HG03378 (cell line): ENCODE data around the gene TBCC.

Source experiments
- ATAC-seq: cut with Tn5 transposase; IDR thresholded peaks from one replicate; pipeline ENCODE4 v1.9.1; 2021; ENCODE audit warnings: mild to moderate bottlenecking, moderate library complexity; ENCODE audit not compliant: unreplicated experiment

TBCC gene, protein sequence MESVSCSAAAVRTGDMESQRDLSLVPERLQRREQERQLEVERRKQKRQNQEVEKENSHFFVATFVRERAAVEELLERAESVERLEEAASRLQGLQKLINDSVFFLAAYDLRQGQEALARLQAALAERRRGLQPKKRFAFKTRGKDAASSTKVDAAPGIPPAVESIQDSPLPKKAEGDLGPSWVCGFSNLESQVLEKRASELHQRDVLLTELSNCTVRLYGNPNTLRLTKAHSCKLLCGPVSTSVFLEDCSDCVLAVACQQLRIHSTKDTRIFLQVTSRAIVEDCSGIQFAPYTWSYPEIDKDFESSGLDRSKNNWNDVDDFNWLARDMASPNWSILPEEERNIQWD

DNA sequence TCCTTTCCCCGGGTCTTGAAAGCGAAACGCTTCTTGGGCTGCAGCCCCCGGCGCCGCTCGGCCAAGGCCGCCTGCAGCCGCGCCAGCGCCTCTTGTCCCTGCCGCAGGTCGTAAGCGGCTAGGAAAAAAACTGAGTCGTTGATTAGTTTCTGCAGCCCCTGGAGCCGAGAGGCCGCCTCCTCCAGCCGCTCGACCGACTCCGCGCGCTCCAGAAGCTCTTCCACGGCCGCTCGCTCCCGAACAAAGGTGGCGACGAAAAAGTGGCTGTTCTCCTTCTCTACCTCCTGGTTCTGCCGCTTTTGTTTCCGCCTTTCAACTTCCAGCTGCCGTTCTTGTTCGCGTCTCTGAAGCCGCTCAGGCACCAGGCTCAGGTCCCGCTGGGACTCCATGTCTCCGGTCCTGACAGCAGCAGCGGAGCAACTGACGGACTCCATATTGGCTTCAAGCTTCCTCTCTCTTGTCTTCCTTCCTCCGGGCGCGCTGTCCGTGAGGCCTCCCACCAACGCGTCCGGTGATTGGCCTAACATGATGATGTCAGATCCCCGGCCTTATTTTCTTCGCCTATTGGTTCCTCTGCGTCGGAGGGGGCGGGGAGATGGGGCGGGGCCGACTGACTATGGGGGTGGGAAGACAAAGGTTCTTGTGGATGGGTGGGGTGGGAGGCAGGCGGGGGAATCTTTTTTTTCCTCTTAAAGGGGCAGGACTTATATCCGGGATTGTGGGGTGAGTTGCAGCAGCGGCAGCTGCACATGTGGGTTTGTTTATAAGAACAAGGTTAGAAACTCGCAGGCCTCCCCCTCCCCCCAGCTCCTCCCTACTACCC is at the start of gene TBCC:
TSS of gene TBCC (minus strand) at position 464 of the 823 bp plus-strand sequence. CDS start at position 434, 30 bp downstream.
- ATAC-seq: peak; percentile 68

GRCh38 chr6:42795651-42796050 is 49.7 kb upstream of the TBCC start:
- no peak for ATAC-seq

DNA sequence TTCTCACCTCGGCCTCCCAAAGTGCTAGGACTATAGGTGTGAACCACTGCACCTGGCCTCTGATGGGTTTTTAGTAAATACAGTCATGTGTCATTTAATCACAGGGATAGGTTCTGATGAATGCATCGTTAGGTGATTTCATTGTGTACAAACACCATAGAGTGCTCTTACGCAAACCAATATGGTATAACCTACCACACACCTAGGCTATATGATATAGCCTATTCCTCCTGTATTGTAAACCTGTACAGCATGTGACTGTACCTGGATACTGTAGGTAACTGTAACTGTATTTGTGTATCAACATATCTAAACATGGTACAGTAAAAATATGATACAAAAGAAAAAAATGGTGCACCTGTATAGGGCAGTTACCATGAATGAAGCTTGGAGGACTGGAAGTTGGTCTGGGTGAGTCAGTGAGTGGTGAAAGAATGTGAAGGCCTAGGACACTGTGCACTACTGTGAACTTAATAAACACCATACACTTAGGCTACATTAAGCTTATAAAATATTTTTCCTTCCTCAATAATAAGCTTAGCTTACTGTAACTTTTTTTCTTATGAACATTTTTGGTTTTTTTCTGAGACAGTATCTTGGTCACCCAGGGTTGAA is 45.9 kb upstream of the TBCC start:
- no peak for ATAC-seq

DNA sequence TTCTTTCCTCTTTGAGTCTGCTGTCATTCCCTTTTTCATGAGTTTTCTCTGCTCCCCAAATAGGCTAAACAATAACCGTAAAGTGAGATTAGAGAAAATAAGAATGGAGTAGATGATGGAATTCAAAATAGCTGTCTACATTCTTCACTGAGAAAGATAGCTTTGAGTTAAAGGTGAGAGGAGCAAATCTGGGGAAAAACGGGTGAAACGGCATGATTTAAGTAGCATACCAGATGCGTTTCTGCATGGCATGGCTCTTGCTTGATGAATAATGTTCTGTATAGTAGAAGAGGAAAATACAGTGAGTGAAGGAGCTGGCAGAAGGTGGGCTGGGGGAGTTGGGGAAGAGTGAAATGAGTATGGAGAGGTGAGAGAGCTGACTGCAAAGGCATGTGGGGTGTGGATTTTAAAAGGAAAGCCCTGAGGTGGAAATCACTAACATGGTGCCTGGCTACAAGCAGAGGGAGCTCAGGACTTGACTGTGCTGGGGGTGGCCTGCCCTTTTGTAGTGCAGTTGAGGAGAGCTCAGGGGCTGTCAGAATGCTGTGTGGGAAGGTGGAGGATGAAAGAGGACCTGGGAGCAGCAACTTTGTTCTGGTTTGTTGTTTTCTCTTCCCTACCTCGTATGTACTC is 44.8 kb upstream of the TBCC start:
- ATAC-seq: no peak

DNA sequence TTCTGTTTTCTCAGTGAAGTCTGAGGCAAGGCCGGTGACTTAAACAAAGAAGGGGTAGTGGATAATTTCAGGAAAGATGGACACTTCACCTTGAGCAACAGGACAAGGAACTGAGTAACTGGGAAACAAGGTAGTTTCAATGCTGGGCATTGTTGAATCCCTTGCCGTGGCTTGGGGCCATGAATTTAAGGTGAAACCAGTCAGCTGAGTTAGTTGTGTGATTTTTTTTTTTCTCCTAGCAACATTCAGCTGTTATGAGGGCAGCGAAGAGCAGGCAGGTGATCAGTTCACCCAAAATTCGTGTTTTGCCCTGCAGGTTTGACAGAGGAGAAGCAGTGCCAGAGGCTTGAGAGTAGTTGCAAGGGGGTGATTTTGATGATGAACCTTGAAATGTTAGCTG is 42.8 kb upstream of the TBCC start:
- ATAC-seq: no peak

DNA sequence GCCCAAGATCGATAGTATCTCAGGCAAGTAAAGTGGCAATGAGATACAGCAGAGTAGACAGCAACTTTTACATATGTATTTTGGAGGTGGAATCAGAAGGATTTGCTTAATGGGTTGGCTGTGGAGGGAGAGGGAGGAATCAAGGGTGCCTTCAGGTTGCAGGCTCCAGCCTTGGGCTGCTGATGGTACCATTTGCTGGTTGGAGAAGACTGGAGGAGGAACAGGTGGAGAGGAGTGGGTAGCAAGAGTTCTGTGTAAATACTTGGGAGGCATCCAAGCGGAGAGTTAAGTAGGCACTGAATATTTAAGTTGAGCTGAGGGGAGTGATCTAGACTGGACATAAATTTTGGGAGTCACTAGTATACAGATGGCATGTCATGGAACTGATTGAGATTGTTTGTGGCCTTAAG is 41.2 kb upstream of the TBCC start:
- no peak for ATAC-seq

DNA sequence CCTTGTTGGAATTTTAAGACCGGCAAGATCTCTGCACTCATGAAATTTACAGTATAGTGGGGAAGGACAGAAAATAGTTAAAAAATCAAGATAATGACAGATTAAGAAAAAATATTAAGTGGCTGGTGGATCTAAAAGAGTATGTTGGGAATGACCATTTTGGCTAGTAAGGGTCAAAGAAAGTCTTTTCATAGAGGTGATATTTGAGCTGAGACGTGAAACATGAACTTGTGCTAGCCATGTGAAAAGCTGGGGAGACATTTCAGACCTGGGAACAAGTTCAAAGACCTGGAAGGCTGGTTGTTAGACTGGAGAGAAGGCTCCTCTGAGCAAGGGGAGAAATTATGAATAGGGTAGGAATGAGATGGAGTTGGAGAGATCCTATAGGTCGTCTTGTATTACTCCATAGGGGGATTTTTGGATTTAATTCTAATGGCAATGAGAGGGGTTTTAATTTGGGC is 40.7 kb upstream of the TBCC start:
- no peak for ATAC-seq

- ATAC-seq: no peak
Observed at GRCh38 chr6:42784717-42785498, 39.0 kb upstream of the TBCC start.

DNA sequence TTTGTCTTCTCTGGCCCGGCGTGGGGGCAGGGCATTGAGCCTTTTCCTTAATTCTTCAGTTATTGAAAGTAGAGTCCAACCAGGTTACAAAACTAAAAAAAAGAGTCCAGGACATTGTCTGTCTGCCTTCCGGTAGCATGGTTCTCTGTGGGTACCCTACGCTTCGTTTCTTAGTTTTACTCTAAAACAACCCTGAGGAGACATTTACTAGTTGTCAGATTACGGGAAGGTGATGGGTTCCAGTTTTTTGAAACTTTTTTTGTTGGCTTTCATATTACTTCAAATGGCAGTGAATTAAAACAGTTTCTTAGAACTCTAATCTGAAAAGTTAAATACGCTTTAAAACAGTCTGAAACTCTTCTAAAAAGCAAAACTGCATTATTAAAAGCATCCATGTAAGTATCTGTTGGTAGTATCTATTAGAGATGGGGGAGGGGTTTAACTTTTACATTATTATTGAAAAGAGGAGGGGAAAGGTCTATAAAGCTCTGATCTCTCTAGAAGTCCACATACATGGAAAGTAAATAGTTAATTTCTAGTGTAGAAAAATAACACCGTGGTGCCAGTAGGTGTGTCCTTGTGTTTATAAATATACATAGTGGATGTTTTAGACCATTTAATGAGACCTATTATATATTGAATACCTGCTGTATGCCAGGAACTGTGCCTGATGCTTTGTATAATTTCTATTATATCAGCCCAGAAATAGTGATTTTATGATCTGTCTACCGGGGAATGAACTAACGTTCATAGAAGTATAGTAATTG is 38.2 kb upstream of the TBCC start:
- no peak for ATAC-seq

GRCh38 chr6:42783177-42783875 is 37.4 kb upstream of the TBCC start:
- no peak for ATAC-seq

DNA sequence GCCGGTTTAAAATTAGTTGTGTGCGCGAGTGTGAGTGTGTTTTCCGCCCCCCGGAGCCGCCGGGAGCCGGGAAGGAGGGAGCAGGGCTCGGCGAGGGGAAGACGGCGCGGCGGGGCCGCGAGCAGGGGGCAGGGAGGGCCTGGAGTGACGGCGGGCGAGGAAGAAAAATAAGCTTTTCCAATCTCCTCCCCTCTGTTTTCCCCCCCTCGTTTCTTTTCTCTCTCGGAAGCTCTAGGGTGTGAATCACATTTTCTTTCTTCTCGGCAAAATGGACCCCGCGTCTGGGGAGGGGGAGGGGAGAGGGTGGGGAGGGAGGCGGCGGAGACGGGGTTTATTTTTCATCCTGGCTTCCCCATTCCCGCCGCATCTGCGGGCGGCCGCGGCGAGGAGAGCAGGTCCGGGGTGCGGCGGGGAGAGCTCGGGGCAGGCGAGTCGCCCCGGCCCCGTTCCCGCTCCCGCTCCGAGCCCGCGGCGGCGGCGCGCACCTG is 36.8 kb upstream of the TBCC start:
- ATAC-seq: no peak

- no peak for ATAC-seq
Observed at GRCh38 chr6:42781796-42782688, 36.1 kb upstream of the TBCC start, which contains the start of gene BICRAL. Gene BICRAL (plus strand): TSS chr6:42782052. CDS start chr6:42822023, 39,971 bp downstream.

GRCh38 chr6:42781546-42781795 is 35.6 kb upstream of the TBCC start:
- ATAC-seq: no peak

GRCh38 chr6:42779521-42779920 is 33.6 kb upstream of the TBCC start:
- no peak for ATAC-seq

DNA sequence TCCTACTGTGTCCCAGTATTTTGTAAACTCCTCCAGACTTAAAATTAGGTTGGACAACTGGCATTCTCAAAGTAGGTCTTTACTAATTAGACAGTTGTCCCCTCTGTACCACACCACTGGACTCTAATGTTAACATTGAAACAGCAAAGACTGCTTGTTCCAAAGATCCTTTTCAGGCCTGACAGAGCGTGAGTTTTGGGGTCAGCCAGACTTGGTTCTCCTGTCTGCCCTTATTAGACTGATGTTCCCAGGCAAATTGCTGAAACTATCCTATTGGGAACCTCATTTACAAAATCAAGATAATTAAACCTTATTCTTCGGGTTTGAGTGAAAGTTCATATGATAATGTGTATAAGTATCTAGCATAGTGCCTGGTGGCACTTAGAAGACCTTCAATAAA is 32.2 kb upstream of the TBCC start:
- ATAC-seq: no peak

DNA sequence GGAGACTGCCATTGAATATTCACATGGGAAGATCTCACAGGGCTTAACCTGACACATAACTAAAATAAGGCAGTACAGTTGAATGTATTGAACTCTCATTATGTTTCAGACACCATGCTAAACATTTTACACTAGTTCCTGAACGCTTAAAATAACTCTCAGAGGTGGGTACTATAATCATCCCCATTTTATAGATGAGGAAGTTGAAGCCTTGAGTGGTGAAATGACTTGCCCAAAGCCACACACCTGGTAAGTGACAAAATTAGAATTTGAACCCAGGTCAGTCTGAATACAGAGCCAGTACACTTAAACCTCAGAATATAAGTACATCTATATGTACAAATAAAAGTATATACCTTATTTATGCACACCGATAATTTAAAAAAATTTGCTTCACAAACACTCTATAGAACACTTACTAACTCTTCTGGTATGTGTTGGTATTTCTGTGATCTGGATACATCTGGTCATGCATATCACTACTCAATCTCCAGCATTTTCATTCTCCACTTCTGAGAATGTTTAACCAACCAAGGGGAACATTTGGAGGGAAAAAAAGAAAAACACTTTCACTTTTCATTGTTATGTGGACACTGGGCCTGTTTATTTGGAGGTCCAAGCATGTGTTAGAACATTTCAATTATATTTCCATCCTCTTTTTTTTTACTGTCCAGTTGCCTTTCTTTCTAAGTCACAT is 31.4 kb upstream of the TBCC start:
- no peak for ATAC-seq

- ATAC-seq: peak; percentile 43
Observed at GRCh38 chr6:42774821-42775487, 29.1 kb upstream of the TBCC start.
